H1 (cell line): ENCODE data around the gene KIF5A. TPM values are rescaled to one million over a fixed set of nuclear protein-coding genes. Genes with fewer than 3 reads are reported as not detected.

Source experiments
- CTCF ChIA-PET: fragments of 300-600 bp; sonication (Branson Sonifier 250); formaldehyde crosslinking; loops from one replicate; lab custom pipeline; 2021; ENCODE audit not compliant: partially characterized antibody; lab: Charles Lee
- POLR2A ChIA-PET: fragments of 300-600 bp; sonication (Branson Sonifier 250); formaldehyde crosslinking; loops from one replicate; lab custom pipeline; 2021; ENCODE audit warnings: inconsistent platforms; ENCODE audit not compliant: partially characterized antibody; lab: Charles Lee
- DNase-seq, 2 experiments: peaks; one replicate each; pipeline versions ENCODE4 v3.0.0 to v3.0.0-alpha.2; 2010 to 2022; ENCODE audit warnings: low spot score in 2 of 2, low read depth in 1 of 2, mixed read lengths in 1 of 2
- FAIRE-seq: peaks from 2 replicates; lab custom pipeline; 2011; peaks lifted over from hg19 to GRCh38; lab: Jason Lieb, UNC
- H2AFZ ChIP-seq: 2 replicates; pipeline ENCODE4 v1.8.1; 2012; ENCODE audit warnings: low read length, inconsistent platforms
- H2AK5ac ChIP-seq: 2 replicates; pipeline ENCODE4 v1.6.1; 2013; ENCODE audit warnings: low read depth, low read length
- H2BK120ac ChIP-seq: replicated peaks from 2 replicates; pipeline ENCODE3; 2013; ENCODE audit warnings: low read depth, low read length, inconsistent platforms
- H2BK12ac ChIP-seq: 2 replicates; pipeline ENCODE4 v1.6.1; 2013; ENCODE audit warnings: low read depth, low read length
- H2BK15ac ChIP-seq: 2 replicates; pipeline ENCODE4 v1.6.1; 2013; ENCODE audit warnings: low read length
- H2BK20ac ChIP-seq: 2 replicates; pipeline ENCODE4 v1.6.1; 2013; ENCODE audit warnings: low read length
- H2BK5ac ChIP-seq: 2 replicates; pipeline ENCODE4 v1.6.1; 2013; ENCODE audit warnings: low read depth, low read length
- H3K14ac ChIP-seq: 2 replicates; pipeline ENCODE4 v1.6.1; 2013; ENCODE audit warnings: inconsistent platforms; ENCODE audit not compliant: insufficient read length
- H3K18ac ChIP-seq: 2 replicates; pipeline ENCODE4 v1.6.1; 2013; ENCODE audit warnings: low read length; ENCODE audit errors: extremely low read depth
- H3K23ac ChIP-seq: 2 replicates; pipeline ENCODE4 v1.6.1; 2013; ENCODE audit warnings: inconsistent platforms; ENCODE audit not compliant: insufficient read length
- H3K23me2 ChIP-seq: 2 replicates; pipeline ENCODE4 v1.6.1; 2013; ENCODE audit warnings: low read depth, low read length
- H3K27ac ChIP-seq: 2 replicates; pipeline ENCODE4 v1.6.1; 2011; ENCODE audit warnings: low read depth, low read length, inconsistent platforms
- H3K27me3 ChIP-seq, 4 experiments: replicated peaks in 1 of 4; 1 replicate in 1 of 4; 2 replicates in 3 of 4; pipeline versions ENCODE4 v1.6.1 to v1.8.1; 2011 to 2013; ENCODE audit warnings: low read length in 3 of 4, mild to moderate bottlenecking in 3 of 4, inconsistent platforms in 2 of 4, mixed read lengths in 2 of 4, moderate library complexity in 1 of 4; ENCODE audit not compliant: control insufficient read depth in 3 of 4, insufficient read depth in 3 of 4; ENCODE audit errors: extremely low read depth in 1 of 4
- H3K36me3 ChIP-seq, 4 experiments: 2 replicates each; pipeline versions ENCODE4 v1.6.1 to v1.8.1; 2011 to 2013; ENCODE audit warnings: mild to moderate bottlenecking in 4 of 4, low read length in 3 of 4, moderate library complexity in 2 of 4, control low read depth in 1 of 4, inconsistent platforms in 1 of 4; ENCODE audit not compliant: insufficient read depth in 4 of 4, control insufficient read depth in 2 of 4
- H3K4ac ChIP-seq: replicated peaks from 2 replicates; pipeline ENCODE3; 2013; ENCODE audit warnings: low read length, low read depth, mixed read lengths, inconsistent platforms; ENCODE audit not compliant: insufficient read length
- H3K4me1 ChIP-seq, 4 experiments: replicated peaks in 1 of 4; 1 replicate in 1 of 4; 2 replicates in 3 of 4; pipeline versions ENCODE4 v1.6.1 to v1.8.1; 2011 to 2013; ENCODE audit warnings: low read length in 3 of 4, inconsistent platforms in 2 of 4, mixed read lengths in 1 of 4; ENCODE audit not compliant: insufficient read depth in 4 of 4, control insufficient read depth in 3 of 4
- H3K4me2 ChIP-seq, 2 experiments: 2 replicates each; pipeline versions ENCODE4 v1.6.1 to v1.8.1; 2011 to 2013; ENCODE audit warnings: low read depth in 2 of 2, low read length in 2 of 2, control low read depth in 1 of 2, inconsistent platforms in 1 of 2, mild to moderate bottlenecking in 1 of 2; ENCODE audit not compliant: insufficient read depth in 1 of 2
- H3K4me3 ChIP-seq, 4 experiments: fragments of 200-600, 300-600 bp in 1 of 4; sonication (generic), shearing (Covaris generic), sonication (Bioruptor Twin) in 1 of 4; 2 replicates each; pipeline versions ENCODE4 v1.5.1 to v1.8.1; 2011 to 2016; ENCODE audit warnings: low read length in 4 of 4, low read depth in 3 of 4, control low read depth in 2 of 4, inconsistent platforms in 2 of 4, mild to moderate bottlenecking in 2 of 4, mixed read lengths in 1 of 4, moderate library complexity in 1 of 4; ENCODE audit not compliant: insufficient read depth in 2 of 4; ENCODE audit errors: extremely low read depth in 1 of 4
- H3K56ac ChIP-seq: replicated peaks from 2 replicates; pipeline ENCODE3; 2013; ENCODE audit warnings: low read depth, mild to moderate bottlenecking, mixed read lengths, low read length, inconsistent platforms; ENCODE audit not compliant: insufficient read length
- H3K79me1 ChIP-seq: 2 replicates; pipeline ENCODE4 v1.6.1; 2013; ENCODE audit warnings: low read depth, low read length, control low read depth
- H3K79me2 ChIP-seq, 2 experiments: 2 replicates each; pipeline versions ENCODE4 v1.6.1 to v1.8.1; 2012 to 2013; ENCODE audit warnings: low read length in 2 of 2, mild to moderate bottlenecking in 2 of 2, inconsistent platforms in 1 of 2; ENCODE audit not compliant: insufficient read depth in 2 of 2, control insufficient read depth in 1 of 2
- H3K9ac ChIP-seq, 4 experiments: replicated peaks in 1 of 4; 1 replicate in 1 of 4; 2 replicates in 3 of 4; pipeline versions ENCODE4 v1.6.1 to v1.8.1; 2011 to 2013; ENCODE audit warnings: low read depth in 3 of 4, low read length in 3 of 4, control low read depth in 2 of 4, mild to moderate bottlenecking in 2 of 4, moderate library complexity in 2 of 4, inconsistent platforms in 1 of 4; ENCODE audit errors: extremely low read depth in 1 of 4
- H3K9me3 ChIP-seq, 2 experiments: 2 replicates each; pipeline versions ENCODE4 v1.6.1 to v1.8.1; 2012 to 2013; ENCODE audit warnings: mild to moderate bottlenecking in 2 of 2, moderate library complexity in 2 of 2, control low read depth in 1 of 2, inconsistent platforms in 1 of 2, low read depth in 1 of 2, low read length in 1 of 2, mixed read lengths in 1 of 2; ENCODE audit not compliant: insufficient read depth in 2 of 2
- H4K20me1 ChIP-seq, 2 experiments: replicated peaks in 1 of 2; 2 replicates each; pipeline versions ENCODE3 to v1.8.1; 2011 to 2013; ENCODE audit warnings: inconsistent platforms in 2 of 2, low read length in 2 of 2, mild to moderate bottlenecking in 1 of 2; ENCODE audit not compliant: insufficient read depth in 2 of 2, control insufficient read depth in 1 of 2
- H4K5ac ChIP-seq: 2 replicates; pipeline ENCODE4 v1.6.1; 2013; ENCODE audit warnings: low read length, low read depth, mixed read lengths, inconsistent platforms; ENCODE audit not compliant: insufficient read length
- H4K8ac ChIP-seq: 2 replicates; pipeline ENCODE4 v1.8.0; 2013; ENCODE audit warnings: mild to moderate bottlenecking, moderate library complexity, low read length, inconsistent platforms; ENCODE audit not compliant: insufficient read depth; ENCODE audit errors: extremely low read depth
- H4K91ac ChIP-seq: replicated peaks from 2 replicates; pipeline ENCODE3; 2013; ENCODE audit warnings: low read length, mixed read lengths, inconsistent platforms; ENCODE audit not compliant: insufficient read length
- CBX5 ChIP-seq: fragments of 300-800, 300-1000 bp; sonication (generic); IDR thresholded peaks from 2 replicates; pipeline ENCODE4 v1.7.1; 2016; ENCODE audit warnings: antibody characterized with exemption, low read length, low read depth
- RAD21 ChIP-seq, 2 experiments: IDR thresholded peaks in 1 of 2; conservative IDR thresholded peaks in 1 of 2; 2 replicates each; pipeline ENCODE4 v1.6.1; 2011; ENCODE audit warnings: low read depth in 2 of 2, low read length in 2 of 2, improper control_type of control experiment in 1 of 2, inconsistent platforms in 1 of 2, mild to moderate bottlenecking in 1 of 2, moderate library complexity in 1 of 2
- WGBS, 2 experiments: shearing (Covaris generic) in 1 of 2; methylation state at CpG; one replicate each; pipeline versions ENCODE4 v1.1.6 to v1.1.7; 2013 to 2015; ENCODE audit warnings: low lambda C conversion rate in 2 of 2, mixed read lengths in 2 of 2, inconsistent platforms in 1 of 2, low coverage in 1 of 2, missing lambda C conversion rate in 1 of 2; ENCODE audit not compliant: insufficient replicate concordance in 2 of 2, insufficient coverage in 1 of 2, insufficient read length in 1 of 2; ENCODE audit errors: extremely low coverage in 1 of 2, missing lambda C conversion rate in 1 of 2; 5-methylcytosine and 5-hydroxymethylcytosine counted together
- polyA plus RNA-seq, 7 experiments: library from polyadenylated mRNA; depleted of rRNA in 3 of 7; stranded (reverse) in 5 of 7; unstranded in 2 of 7; fragments of >200 nt in 5 of 7; fragments of 200-250 nt in 2 of 7; gene quantifications; 1 replicate in 5 of 7; 2 replicates in 1 of 7; 4 replicates in 1 of 7; pipeline versions ENCODE4 v1.2.1 to v1.2.3, GENCODE V29; 2011 to 2013; ENCODE audit warnings: missing spikeins in 2 of 7, mixed read lengths in 2 of 7
- total RNA-seq: library from RNA; stranded (reverse); fragmentation: NEBNext Ultra II Directional; extraction: Animal tissue kit (Norgen Biotek cat#: 25700); gene quantifications from 2 replicates; pipeline ENCODE4 v1.2.1, GENCODE V29; 2021

The KIF5A gene
- total and polyA plus RNA-seq, 2 of the 8 experiments (the other 6 are each of a cell fraction or from before 2014, with no cell fraction given) = 10.7 to 21.9 TPM

GRCh38 chr12:57560516-57560915 lies 10.7 kb downstream of the KIF5A start:
- DNase-seq (no peak), FAIRE-seq (no peak)
- H3K36me3 ChIP-seq = peaks cover 2 to 18% (median 13%) of the 10 kb centered on the region in 4 experiments; a peak in 5 of 8 replicates
- H3K18ac ChIP-seq = no peak overlapping the region
- no peak overlapping the region for H2AFZ ChIP-seq
- no peak overlapping the region for H2BK15ac ChIP-seq
- no peaks in the 10 kb centered on the region for H3K27me3 ChIP-seq
- H4K8ac ChIP-seq = no peak overlapping the region
- H3K4me1 ChIP-seq = no peaks in the 10 kb centered on the region
- H2BK20ac ChIP-seq = no peak overlapping the region
- H4K20me1 ChIP-seq = peaks cover 0 to 2% of the 10 kb centered on the region in 2 experiments
- no peak overlapping the region for H3K9ac ChIP-seq
- H2AK5ac ChIP-seq = no peak overlapping the region
- H2BK5ac ChIP-seq = no peak overlapping the region
- TF ChIP-seq RAD21 (IDR thresholded peaks at IDR 0.05 in 1 of 2, conservative IDR thresholded peaks at IDR 0.05 in 1 of 2; ENCODE audit: low read depth in 2 of 2, low read length in 2 of 2) = no peak
- TF ChIP-seq CBX5 = no peak
- no peak overlapping the region for H4K5ac ChIP-seq
- no peaks in the 10 kb centered on the region for H3K9me3 ChIP-seq
- no peak overlapping the region for H2BK12ac ChIP-seq
- no peak overlapping the region for H3K14ac ChIP-seq
- H3K4ac ChIP-seq = no peak overlapping the region
- H3K56ac ChIP-seq = no peak overlapping the region
- no peak overlapping the region for H3K4me2 ChIP-seq
- H2BK120ac ChIP-seq = no peak overlapping the region
- H3K79me1 ChIP-seq = peaks cover 3% of the 10 kb centered on the region; the same call in 1 of the 2 replicates
- peaks cover 0 to 4% of the 10 kb centered on the region in 2 experiments; a peak in 1 of 4 replicates for H3K79me2 ChIP-seq
- H3K4me3 ChIP-seq = no peak overlapping the region
- H4K91ac ChIP-seq = no peak overlapping the region
- H3K23ac ChIP-seq = no peak overlapping the region
- no peaks in the 10 kb centered on the region; the same call in 1 of the 2 replicates for H3K23me2 ChIP-seq
- H3K27ac ChIP-seq = no peak overlapping the region
- WGBS, 2 experiments = 92% methylated on average over 2 of the region's 2 CpGs; no CpG with 5 or more reads in 1 of the 2 experiments
- CTCF ChIA-PET = interaction anchor here (1.0 to 1.6 kb wide), 3 partner anchors 14 to 56 kb away, joined by 3 to 4 read pairs (median 4); no protein-coding TSS in a partner anchor
- POLR2A ChIA-PET = interaction anchor here (0.6 kb wide), 1 partner anchor 23 kb away, joined by 3 read pairs; no protein-coding TSS in a partner anchor
